Kidney epithelial cell (primary cell): ENCODE measurements around the gene DYNC1LI2. TPM values are rescaled to one million over a fixed set of nuclear protein-coding genes. Genes with fewer than 3 reads are reported as not detected.

Experiments
- DNase-seq: peaks from one replicate; pipeline ENCODE4 v3.0.0-alpha.2; 2010; ENCODE audit warnings: low read depth
- H3K27me3 ChIP-seq: 2 replicates; pipeline ENCODE4 v1.6.0; 2011; ENCODE audit warnings: low read length; ENCODE audit not compliant: control insufficient read depth, insufficient read depth
- H3K36me3 ChIP-seq: 2 replicates; pipeline ENCODE4 v1.5.1; 2011; ENCODE audit warnings: low read length; ENCODE audit not compliant: control insufficient read depth, insufficient read depth
- H3K4me3 ChIP-seq: 2 replicates; pipeline ENCODE4 v1.5.1; 2011; ENCODE audit warnings: low read depth, mild to moderate bottlenecking, control low read depth, low read length
- CTCF ChIP-seq: IDR thresholded peaks from 2 replicates; pipeline ENCODE4 v1.5.1; 2011; ENCODE audit warnings: mild to moderate bottlenecking, moderate library complexity, low read length, control low read depth, inconsistent platforms; ENCODE audit not compliant: insufficient read depth, poor library complexity, severe bottlenecking
- total RNA-seq: library from RNA; depleted of rRNA; stranded (reverse); fragments of >200 nt; gene quantifications from 2 replicates; pipeline ENCODE4 v1.2.3, GENCODE V29; 2015

DYNC1LI2 gene
- total RNA-seq, 1 donor from 2014 or later: 126 TPM

GRCh38 chr16:66711581-66711980, 39.8 kb downstream of the DYNC1LI2 start:
- no peak for DNase-seq
- Histone ChIP-seq H3K36me3 (no peaks in the 10 kb centered on the region), H3K27me3 (no peaks in the 10 kb centered on the region), H3K4me3 (no peak overlapping the region)
- TF ChIP-seq CTCF: no peak

- Histone ChIP-seq H3K27me3 (no peaks in the 10 kb centered on the region), H3K36me3 (no peaks in the 10 kb centered on the region), H3K4me3 (no peak overlapping the region)
- TF ChIP-seq CTCF: no peak
- DNase-seq: no peak
Observed at GRCh38 chr16:66706506-66706880, 44.9 kb downstream of the DYNC1LI2 start.

GRCh38 chr16:66705790-66706505, 45.5 kb downstream of the DYNC1LI2 start:
- H3K4me3 ChIP-seq: no peak overlapping the region
- H3K36me3 ChIP-seq: no peaks in the 10 kb centered on the region
- DNase-seq: no peak
- H3K27me3 ChIP-seq: no peaks in the 10 kb centered on the region
- no peak for TF ChIP-seq CTCF

- no peaks in the 10 kb centered on the region for H3K36me3 ChIP-seq
- no peaks in the 10 kb centered on the region for H3K27me3 ChIP-seq
- H3K4me3 ChIP-seq: no peak overlapping the region
- no peak for DNase-seq
- no peak for TF ChIP-seq CTCF
Observed at GRCh38 chr16:66703406-66704215, 47.8 kb downstream of the DYNC1LI2 start.

- no peak for TF ChIP-seq CTCF
- no peak for DNase-seq
- Histone ChIP-seq H3K4me3 (no peak overlapping the region), H3K27me3 (peaks cover 3% of the 10 kb centered on the region), H3K36me3 (no peaks in the 10 kb centered on the region)
Observed at GRCh38 chr16:66701516-66701915, 49.9 kb downstream of the DYNC1LI2 start.
